Measurements from ENCODE around the gene VDR. TPM values are rescaled to one million over a fixed set of nuclear protein-coding genes. Genes with fewer than 3 reads are reported as not detected.

VDR gene
- total RNA-seq, 2 donors from 2014 or later, result 124 to 140 TPM

DNA sequence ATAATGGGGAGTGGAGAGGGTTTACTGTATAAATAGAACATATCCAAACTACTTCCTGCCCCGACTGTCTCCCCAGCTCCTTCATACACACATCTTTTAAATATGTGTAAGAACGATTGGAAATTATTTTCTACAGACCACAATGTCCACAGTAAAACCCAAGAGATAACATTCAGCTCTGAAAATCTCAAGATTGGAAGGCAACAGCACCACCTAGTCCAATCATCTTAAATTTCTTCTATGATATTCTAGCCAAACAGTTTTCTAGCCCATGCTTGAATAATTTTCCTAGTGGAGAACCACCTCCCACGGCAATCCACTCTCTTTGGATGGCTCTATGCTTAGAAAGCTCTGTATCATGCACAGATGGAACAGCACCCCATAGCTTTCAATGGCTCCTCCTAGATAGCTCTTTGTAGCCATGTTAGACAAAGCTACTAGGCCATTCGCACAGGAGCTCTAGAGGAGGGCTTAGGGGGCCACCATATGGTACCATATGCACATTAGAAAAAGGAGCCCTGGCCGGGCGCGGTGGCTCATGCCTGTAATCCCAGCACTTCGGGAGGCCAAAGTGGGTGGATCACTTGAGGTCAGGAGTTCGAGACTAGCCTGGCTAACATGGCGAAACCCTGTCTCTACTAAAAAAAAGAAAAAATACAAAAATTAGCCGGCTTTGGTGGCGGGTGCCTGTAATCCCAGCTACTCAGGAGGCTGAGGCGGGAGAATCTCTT lies 18.1 kb downstream of the VDR start:
- intact Hi-C loops (cut with DNase I), result no loop called here
- H3K4me3 ChIP-seq, result no peak overlapping the region
- DNase-seq, result no peak

DNA sequence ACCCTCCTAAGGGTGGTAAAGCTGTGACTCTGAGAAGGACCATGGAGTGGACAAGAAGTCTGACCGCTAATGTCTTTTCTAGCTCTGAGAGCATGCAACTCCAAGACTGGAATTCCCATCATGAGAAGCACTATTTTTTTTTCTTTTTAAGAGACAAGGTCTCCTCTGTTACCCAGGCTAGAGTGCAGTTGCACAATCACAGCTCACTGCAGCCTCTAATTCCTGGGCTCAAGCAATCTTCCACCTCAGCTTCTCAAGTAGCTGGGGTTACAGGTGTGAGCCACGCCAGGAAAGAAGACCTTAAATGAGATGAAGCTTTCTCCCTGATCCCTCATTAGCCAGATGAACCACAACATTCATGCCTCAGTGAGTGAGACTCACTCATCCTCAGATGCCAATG lies 19.2 kb downstream of the VDR start:
- no peaks in the 10 kb centered on the region for H3K27me3 ChIP-seq
- no peak overlapping the region for H3K4me3 ChIP-seq
- no peaks in the 10 kb centered on the region for H3K36me3 ChIP-seq
- no peaks in the 10 kb centered on the region for H3K9me3 ChIP-seq
- no peak overlapping the region for H3K9ac ChIP-seq (ENCODE audit: low read depth in 2 of 2, low read length in 2 of 2)
- H3K4me1 ChIP-seq, result peaks cover 11% of the 10 kb centered on the region
- intact Hi-C loops (cut with DNase I), result no loop called here
- DNase-seq, result no peak
- no peak overlapping the region for H3K27ac ChIP-seq
- TF ChIP-seq, protein P1, sequence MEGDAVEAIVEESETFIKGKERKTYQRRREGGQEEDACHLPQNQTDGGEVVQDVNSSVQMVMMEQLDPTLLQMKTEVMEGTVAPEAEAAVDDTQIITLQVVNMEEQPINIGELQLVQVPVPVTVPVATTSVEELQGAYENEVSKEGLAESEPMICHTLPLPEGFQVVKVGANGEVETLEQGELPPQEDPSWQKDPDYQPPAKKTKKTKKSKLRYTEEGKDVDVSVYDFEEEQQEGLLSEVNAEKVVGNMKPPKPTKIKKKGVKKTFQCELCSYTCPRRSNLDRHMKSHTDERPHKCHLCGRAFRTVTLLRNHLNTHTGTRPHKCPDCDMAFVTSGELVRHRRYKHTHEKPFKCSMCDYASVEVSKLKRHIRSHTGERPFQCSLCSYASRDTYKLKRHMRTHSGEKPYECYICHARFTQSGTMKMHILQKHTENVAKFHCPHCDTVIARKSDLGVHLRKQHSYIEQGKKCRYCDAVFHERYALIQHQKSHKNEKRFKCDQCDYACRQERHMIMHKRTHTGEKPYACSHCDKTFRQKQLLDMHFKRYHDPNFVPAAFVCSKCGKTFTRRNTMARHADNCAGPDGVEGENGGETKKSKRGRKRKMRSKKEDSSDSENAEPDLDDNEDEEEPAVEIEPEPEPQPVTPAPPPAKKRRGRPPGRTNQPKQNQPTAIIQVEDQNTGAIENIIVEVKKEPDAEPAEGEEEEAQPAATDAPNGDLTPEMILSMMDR (IDR thresholded peaks at IDR 0.05), result no peak

More for the DNA sequence above, 18.1 kb downstream of the VDR start:
- no peak overlapping the region for H3K27ac ChIP-seq
- peaks cover 11% of the 10 kb centered on the region for H3K4me1 ChIP-seq
- H3K36me3 ChIP-seq, result no peaks in the 10 kb centered on the region
- H3K9me3 ChIP-seq, result no peaks in the 10 kb centered on the region
- H3K27me3 ChIP-seq, result no peaks in the 10 kb centered on the region
- TF ChIP-seq, protein P1 (IDR thresholded peaks at IDR 0.05), result no peak
- H3K9ac ChIP-seq (ENCODE audit: low read depth in 2 of 2, low read length in 2 of 2), result no peak overlapping the region

DNA sequence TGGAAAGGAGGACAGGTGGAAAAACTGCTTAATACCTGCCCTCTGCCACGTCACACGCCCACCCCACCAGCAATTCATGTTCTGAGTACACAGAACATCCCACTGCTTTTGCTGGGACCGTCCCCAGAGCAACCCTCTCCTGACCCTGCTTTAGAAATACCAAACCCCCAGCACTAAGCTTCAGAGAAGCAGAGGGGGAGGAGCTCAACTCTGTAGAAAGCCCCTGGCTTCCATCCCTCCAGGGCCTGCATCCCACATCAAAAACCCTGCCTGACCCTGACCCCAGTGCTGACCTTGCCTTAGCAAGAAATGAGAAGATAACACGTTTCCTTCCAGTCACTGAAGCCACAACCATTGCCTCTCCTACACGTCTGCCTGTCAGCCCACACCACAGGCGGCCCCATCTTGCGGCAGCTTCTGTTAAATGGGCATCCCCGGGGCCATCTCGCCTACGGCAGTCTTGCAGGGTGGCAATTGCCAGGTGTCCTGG lies 19.7 kb downstream of the VDR start:
- TF ChIP-seq, protein P1 (IDR thresholded peaks at IDR 0.05), result no peak
- Histone ChIP-seq H3K4me3 (no peak overlapping the region), H3K27ac (no peak overlapping the region), H3K4me1 (peaks cover 11% of the 10 kb centered on the region), H3K9ac (ENCODE audit: low read depth in 2 of 2, low read length in 2 of 2) (no peak overlapping the region), H3K9me3 (no peaks in the 10 kb centered on the region), H3K36me3 (no peaks in the 10 kb centered on the region), H3K27me3 (no peaks in the 10 kb centered on the region)
- intact Hi-C loops (cut with DNase I), result no loop called here
- DNase-seq, result peak; percentile 18

DNA sequence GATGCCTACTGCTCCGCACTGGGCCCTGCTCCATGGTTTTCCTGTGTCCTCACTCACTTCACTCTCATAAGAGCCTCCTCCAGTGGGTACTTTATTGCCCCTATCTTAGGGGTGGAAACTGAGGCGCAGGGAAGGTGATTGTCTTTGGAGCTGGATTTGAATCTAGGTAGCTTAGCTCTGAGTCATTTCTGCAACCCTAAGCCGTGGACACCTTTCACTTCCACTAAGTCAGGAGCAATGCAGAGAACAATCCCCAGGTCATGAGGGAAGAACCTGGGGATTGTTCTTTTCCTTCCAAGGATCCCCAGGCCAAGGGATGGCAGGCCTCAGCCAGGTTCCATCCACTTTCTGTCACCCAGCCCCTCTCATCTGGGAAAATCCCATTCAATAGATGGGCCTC lies 20.3 kb downstream of the VDR start:
- TF ChIP-seq, protein P1 (IDR thresholded peaks at IDR 0.05), result no peak
- DNase-seq, result no peak
- no peak overlapping the region for H3K4me3 ChIP-seq
- peaks cover 11% of the 10 kb centered on the region for H3K4me1 ChIP-seq
- peak overlapping the region in 1 of 2 donors; percentile 9 for H3K9ac ChIP-seq (ENCODE audit: low read depth in 2 of 2, low read length in 2 of 2)
- intact Hi-C loops (cut with DNase I), result no loop called here
- H3K27me3 ChIP-seq, result no peaks in the 10 kb centered on the region
- H3K9me3 ChIP-seq, result no peaks in the 10 kb centered on the region
- H3K27ac ChIP-seq, result no peak overlapping the region
- no peaks in the 10 kb centered on the region for H3K36me3 ChIP-seq

DNA sequence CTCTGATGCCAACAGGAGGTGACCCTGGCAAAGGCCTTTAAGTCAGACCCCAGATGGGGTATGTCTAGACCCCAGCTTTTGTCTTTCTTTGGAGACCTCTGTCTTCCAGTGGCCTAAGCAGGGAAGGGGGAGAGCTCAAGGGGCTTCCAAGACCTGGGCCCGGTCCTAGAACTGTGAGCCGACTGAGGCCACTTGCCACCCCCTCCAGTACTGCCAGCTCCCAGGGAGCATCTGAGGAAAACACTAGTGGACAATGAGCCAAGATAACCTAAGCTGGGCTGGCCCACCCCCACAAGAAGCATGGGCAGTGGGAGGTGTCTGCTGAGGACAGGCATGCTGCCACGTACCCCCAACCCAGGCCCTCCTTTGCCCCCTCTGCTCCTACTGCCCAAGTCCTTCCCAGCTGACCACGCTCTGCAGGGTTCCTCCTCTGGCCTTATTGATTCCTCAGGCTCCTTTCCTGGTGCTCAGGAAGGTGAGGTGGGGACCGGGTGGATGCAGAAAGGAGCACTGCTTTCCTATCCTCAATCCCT lies 21.1 kb downstream of the VDR start:
- Histone ChIP-seq H3K9me3 (no peaks in the 10 kb centered on the region), H3K4me3 (no peak overlapping the region)
- intact Hi-C loops (cut with DNase I), result no loop called here

More for the DNA sequence above, 21.1 kb downstream of the VDR start:
- H3K27me3 ChIP-seq, result no peaks in the 10 kb centered on the region
- H3K27ac ChIP-seq, result no peak overlapping the region
- DNase-seq, result no peak
- H3K9ac ChIP-seq (ENCODE audit: low read depth in 2 of 2, low read length in 2 of 2), result peak overlapping the region in 1 of 2 donors; percentile 64
- TF ChIP-seq, protein P1 (IDR thresholded peaks at IDR 0.05), result no peak
- no peaks in the 10 kb centered on the region for H3K36me3 ChIP-seq
- H3K4me1 ChIP-seq, result peaks cover 11% of the 10 kb centered on the region
